HTERT RPE-1 (cell line): Measurements from ENCODE around the gene NTSR2.

Experiments
- in situ Hi-C: fragments of 300-500 bp; cut with MboI; formaldehyde crosslinking; loops from 4 replicates; pipeline ENCODE4 v1.14.3; 2020; ENCODE audit warnings: low sequenced_read_pairs

NTSR2 gene

DNA sequence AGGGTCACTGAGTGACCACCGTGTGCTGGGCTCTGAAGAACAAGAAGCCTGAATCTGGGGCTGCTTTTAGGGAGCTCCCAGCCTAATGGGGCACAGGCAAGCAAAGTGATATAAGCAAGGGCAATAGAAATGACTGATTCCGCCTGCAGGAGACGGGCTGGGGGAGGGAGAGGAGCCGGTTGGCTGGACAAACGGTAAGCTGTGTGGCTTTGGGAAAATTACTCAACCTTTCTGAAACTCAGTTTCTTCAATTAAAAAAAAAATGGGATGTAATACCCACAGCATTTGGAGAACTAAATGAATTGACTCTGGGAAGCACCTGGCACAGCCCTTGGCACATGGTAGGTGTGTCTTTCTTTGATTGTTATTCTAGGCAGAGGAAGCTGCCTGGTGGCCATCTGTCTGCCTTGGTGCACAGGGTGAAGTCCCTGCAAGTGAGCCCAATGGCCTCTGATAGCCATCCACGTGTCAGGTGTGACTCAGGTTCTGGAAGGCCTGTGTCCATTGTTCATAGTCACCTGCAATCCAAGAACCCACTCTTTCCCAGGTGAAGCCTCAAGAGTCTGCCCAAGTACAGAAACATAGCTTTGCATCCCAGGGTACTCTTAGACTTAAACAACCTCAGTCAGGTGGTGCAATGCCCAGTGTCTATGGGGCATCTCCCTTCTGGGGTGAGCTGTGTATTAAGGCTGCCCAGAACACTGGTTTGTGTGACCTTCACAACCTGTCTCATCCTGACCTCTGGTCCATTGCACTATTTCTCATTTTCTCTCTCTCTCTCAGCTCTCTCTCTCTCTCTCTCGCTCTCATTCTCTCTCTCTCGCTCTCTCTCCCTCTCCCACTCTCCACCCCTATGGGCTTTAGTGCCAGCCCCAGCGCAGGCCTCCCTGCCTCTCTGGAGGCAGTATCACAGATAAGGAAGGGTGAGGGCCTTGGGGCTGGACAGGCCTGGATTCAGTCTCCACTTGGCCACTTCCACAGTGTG, 30.0 kb upstream of the NTSR2 start:
- in situ Hi-C loops = no loop called here

DNA sequence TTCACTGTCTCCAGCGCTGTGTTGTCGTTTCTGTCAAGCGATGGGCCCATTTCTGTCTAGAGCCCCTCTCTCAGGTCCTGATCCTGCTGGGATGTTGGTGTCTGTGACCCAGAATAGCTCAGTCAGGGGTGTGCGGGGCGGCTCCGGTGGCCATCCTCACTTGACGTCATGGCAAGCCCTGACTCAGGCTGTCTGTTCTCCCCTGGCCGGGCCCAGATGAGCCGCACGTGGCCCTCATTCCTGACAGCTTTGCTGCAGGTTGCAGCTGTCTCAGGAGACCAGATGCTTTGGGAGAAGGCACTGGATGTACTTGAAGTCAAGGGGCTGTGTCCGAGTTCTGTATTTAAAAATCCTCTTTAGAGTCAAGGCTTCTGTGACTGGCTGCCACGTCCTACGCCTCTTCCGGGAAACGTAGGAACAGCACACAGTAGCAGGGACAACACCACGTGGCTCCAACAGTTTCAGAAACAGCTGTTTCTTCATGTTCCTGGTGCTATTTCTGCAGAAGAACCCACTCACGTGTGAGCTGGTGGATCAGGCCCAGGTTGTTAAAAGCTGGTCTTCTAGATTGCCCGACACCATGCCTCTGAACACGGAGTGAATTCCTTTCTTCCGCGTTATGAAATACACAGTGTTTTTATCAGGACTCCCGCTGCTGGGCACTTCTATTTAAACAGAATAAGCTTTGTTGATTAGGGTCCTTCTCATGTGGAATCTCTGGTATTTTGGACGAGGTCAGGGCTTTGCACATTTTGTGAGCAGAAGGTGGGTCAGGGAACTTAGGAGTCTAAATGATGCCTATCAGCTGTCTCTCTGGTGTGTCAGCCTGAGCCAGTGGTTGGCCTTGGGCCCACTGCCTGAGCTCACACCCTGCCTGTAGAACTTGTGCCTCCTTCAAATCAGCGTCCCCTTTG, 28.3 kb upstream of the NTSR2 start:
- in situ Hi-C loops = no loop called here

DNA sequence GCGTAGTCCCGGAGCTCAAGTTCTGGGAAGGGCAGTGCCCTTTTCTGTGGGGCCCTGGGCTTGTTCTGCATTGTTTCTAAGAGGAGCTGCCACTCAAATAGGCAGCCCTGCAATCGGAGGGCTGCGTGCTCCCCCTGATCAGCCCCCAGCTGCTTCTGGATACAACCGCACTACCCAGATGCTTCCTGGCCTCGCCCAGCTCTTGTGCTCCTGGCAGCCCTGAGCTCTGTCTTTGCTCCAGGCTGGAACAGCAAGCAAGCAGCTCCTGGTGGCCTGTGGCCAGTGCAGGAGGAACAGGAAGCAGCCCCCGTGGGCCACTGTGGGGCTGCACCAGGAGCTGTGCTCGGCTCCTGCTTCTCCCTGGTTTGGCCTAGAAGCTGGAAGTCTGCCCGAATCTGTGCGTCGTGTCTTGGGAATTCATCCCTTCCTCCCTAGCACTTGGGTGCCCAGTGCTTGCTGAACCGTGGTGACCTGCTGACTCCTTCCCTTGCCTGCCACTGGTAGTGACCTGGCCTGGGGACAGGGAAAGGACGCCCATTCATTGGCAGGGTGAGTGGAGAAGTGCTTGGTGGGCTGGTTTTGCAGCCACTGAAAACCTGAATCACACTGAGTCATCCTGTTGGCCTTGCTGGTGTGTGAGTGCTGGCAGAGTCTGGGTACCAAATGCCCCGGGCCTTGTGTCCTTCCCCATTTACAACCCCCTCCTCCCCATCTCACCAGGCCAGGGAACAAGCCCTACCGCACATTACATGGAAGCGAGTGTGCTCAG, 27.3 kb upstream of the NTSR2 start:
- in situ Hi-C loops = no loop called here

DNA sequence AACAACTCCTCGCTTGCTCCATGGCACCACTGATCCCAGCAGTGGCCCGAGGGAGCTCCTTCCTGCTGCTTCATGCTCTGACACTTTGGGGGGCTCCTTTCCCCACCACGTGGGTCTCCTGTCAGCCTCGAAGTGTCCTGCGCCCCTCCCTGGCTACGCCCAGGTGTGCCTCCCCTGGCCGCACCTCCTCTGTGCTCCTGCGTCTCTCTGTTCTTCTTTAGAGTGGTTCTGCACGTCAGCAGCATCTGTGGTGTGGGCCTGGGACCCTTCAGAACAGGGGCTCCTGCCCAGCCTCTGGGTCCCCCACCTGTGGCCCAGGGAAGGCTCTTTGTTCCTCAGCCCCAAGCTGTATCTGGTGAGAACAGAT, 26.7 kb upstream of the NTSR2 start:
- in situ Hi-C loops = no loop called here

DNA sequence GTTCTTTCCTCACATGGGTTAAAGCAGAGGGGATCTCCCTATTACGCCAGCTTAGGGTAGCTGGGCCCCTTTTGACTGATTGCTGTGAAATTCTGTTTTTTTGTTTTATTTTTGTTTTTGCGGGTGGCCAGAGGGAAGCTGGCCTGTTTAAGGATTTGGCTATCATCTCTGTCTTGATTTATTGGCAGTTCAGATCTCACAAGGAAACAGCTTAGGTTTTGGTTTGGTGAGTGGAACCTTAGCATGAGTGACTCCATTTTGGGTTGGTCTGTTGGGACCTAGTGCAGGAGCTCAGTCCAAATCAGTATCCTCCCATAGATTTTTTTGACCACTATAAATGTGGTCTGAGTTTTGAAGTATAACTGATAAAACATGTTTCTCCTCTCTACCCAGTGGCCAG, 25.6 kb upstream of the NTSR2 start:
- in situ Hi-C loops = no loop called here

DNA sequence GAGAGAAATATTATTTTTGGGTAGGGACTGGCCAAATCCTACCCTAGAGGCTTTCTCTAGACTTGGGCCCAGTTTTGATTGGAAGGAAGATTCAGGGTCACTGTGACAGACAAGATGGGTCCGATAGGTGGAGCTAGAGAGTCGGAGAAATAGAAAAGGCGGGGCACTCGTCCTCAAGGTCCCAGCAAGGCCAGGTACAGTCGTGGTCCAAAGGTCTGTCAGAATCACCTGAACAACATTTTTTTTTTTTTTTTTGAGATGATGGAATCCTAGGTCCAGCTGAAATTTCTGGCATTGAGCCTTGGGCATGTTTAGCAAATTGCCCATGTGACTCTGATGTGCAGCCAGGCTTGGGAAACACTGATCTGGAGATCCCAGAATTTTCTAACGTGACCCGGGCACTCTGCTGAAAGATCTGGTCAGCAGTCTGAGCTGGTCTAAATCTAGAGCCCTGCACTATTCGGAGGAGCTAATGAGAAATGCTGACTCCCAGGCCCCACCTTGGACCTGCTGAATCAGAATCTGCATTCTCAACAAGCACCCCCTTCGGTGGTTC, 23.0 kb upstream of the NTSR2 start:
- in situ Hi-C loops = no loop called here

DNA sequence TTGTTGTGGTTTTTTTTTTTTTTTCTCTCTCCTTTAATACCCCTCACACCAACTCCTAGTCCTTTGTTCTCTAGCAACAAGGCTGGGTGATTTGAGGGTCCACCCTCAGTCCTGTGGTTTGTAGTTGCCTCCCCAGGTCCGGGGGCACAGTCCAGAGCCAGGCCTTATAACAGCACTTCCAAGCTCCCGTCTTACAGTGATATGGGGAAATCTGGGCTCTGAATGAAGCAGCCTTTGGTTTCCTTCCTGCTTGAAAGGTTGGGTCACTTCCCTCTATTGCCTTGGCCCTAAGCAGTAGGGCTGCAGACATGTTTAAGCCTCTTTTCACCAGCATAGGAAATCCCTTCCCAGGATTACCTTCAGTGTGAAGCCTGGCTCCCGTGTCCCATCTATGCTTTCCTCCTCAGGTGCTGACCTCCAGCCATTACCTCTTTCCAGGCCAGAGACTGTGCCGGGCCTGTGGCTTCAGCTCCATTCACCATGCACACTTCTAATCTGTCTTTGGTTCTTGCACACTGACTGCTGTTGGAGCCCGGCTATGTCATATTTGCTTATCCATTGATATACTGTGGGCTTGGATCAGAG, 21.2 kb upstream of the NTSR2 start:
- in situ Hi-C loops = no loop called here

DNA sequence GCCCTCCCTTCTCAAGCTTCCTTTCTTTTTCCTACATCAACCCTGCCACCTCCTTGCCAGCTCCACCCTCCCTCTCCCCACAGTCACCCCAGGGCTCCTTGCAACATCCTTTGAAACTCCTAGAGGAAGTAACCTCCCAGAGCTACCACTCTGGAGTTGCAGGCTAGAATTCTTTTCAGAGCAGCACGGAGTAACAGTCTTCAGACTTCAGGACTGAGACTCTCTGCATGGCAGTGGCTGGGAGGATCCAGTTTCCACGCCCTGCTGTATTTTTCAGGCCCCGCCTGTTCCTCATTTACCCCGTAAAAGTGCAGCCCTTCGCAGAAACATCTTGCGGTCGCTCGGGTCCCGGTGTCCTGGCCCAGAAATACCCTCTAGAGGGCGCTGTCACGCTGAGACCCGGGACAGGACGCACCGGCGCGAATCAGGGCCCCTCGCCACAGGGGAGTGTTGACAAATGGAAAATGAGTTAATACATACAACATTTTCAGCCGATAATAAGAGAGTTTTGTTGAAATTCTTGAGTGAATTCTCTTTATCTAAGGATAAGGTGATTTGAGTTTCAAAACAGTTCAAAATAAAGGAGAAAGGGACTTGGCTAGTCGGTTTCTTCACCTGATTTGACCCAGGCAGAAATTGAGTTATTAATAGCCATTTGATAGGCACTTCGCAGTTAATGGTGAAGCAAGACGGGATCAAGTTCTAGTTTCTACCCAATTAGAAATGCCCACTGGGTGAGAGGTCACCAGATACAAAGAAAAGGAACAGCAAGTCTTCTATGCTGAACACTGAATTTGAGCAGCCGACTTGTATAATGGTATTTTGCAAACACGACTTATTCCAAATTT, 18.5 kb upstream of the NTSR2 start:
- in situ Hi-C loops = no loop called here

DNA sequence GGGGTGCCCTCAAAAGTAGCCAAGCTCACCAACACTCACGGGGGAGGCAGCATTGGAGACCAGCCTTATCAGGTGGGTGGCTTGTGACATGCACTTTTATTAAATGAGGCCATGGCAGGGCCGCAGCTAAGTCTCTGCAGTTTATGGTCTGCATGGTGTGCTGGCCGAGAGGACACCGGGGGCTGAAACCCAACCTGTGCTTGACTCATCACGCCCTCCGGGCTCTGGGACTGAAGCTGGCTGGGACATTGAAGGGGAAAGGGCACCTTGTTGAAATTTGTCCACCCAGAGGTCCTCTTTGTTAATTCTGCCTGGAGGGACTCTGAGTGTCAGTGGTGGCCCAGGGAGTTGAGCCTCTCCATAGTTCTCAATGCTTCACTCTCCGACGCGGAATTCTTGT, 17.7 kb upstream of the NTSR2 start:
- in situ Hi-C loops = no loop called here

DNA sequence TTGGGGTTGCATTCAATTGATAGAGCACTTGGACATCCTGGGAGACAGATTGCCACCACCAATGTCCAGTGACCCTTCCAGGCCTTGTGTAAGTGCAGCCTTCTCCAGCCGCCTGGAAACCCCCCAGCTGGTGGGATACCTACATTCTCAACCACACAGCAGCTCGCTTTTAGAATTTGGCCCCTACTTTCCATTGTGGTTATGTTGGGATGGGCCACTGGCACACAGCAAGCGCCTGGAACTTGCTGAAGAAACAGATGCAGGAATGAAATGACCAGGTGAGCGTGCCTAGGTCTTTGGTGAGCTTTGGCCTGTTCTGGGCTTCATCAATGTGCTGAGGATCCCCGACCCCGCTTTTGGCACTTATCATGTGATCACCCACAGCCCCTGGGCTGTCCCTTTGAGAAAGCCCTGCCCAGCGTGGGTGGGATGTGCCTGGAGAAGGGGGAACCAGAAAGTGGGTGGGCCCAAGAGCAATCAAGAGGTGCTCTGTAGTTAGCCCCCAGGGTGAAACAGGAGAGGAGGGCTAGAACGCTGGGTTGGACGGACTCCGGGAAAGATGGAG, 16.0 kb upstream of the NTSR2 start:
- in situ Hi-C loops = no loop called here

DNA sequence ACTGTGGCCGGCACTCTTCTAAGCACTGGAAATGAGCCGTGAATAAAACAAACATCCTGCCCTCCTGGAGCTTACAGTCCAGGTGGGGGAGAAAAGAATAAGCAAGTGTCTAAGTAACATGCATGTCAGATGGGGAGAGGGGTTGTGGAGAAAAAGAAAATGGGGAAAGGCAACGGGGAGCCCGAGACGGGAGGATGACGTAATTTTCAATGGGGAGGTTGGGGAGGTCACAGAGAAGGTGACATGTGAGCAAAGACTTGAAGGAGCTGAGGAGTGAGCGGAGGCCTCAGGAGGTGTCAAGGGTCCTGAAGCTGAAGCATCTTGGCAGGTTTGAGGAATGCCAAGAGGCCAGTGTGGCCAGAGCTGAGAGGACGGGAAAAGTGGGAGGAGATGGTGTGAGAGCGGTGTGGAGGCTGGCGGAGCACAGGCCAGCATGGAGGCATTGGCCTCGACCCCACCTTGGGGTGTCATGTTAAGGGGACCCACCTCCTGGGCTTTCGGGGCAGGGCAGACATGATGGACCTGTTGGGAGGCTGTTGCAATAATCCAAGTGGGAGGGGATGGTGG, 15.0 kb upstream of the NTSR2 start:
- in situ Hi-C loops = no loop called here

DNA sequence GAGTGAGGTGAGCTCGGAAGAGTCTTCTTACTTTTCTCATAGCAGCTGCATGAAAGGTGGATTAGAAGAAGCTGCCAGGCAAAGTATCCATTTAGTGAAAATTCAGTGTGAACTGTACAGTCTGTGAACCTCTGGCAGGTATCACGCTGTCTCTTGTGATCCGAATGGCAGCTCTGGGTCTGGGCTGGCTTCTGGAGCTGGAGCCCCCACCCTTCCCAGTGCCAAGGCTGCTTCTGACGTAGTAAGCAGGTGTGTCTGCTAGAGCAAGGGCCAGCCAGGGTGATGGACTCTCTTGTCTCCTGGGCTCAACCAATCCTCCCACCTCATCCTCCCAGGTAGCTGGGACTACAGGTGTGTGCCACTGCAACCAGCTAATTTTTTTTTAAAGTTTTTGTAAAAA, 14.0 kb upstream of the NTSR2 start:
- in situ Hi-C loops = no loop called here

DNA sequence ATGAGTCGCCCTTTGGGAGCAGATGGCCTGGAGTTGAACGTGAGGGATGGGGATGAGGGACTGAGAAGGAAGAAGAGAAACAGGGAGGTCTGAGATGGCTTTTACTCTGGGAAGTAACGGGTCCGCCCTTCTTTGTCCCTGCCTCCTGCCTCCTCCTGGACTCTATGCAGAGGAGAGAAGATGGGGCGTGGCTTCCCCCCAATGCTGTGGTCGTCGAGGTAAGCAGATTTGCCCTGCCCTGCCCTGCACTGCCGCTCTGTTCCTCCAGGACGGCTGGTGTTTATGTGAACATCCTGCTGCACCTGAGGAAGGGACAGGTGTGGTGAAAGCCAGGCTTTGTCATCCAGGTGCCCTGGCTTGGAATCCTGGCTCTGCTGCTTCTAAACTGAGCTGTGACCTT, 13.5 kb upstream of the NTSR2 start:
- in situ Hi-C loops = no loop called here

DNA sequence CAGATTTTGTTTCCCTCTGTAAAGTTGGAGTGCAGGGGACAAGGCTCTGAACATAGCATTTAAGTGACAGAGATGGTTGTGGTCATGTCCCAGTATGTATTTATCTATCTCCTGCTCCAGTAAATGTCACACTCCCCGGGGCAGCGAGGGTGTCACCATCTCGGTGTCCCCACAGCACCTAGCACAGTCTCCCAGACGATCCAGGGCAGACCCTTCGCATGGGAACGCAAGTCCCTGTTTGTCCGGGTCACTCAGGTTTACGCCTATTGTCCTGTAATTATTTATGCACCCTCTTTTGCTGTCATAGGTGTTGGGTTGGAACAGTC, 12.6 kb upstream of the NTSR2 start:
- in situ Hi-C loops = no loop called here

DNA sequence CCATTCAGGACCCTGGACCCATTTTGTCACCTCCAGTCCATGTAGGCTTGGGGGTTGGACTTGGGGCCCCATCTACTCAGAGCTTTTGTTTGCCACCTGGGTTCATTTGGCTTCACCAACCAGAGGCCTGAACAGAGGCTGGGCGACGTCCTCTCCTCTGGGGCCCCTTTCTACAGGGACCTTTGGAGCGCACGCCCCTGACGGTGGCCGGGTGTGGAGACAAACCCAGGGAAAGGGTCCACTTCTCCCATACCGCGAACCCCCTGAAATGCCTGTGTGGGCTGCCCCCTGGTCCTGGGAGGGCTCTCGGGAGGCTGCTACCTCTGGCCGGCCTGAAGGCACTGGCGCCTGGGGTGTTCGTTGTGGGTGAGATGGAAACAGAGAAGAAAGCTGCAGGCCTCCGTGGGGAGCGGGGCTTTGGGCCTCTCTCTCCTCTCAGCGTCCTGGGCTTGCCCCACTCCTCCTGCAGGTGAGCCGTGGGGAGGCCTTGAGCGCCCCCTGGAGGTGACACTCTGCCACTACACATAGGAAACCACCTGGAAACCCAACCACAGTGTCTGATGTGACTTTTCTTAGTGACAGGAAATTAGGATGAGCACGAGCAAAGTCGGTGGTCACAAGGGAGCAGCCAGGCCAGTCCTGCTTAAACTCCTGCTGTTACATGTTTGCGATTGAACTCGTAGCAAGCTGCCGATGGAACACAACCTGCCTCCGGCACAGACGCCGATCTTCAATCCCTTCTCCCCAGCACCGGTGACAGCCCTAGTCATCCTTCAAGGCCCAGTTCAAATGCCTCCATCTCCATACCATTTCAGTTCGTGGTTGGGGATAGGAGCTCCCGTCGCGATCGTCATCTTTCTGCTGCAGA, 12.0 kb upstream of the NTSR2 start:
- in situ Hi-C loops = no loop called here

DNA sequence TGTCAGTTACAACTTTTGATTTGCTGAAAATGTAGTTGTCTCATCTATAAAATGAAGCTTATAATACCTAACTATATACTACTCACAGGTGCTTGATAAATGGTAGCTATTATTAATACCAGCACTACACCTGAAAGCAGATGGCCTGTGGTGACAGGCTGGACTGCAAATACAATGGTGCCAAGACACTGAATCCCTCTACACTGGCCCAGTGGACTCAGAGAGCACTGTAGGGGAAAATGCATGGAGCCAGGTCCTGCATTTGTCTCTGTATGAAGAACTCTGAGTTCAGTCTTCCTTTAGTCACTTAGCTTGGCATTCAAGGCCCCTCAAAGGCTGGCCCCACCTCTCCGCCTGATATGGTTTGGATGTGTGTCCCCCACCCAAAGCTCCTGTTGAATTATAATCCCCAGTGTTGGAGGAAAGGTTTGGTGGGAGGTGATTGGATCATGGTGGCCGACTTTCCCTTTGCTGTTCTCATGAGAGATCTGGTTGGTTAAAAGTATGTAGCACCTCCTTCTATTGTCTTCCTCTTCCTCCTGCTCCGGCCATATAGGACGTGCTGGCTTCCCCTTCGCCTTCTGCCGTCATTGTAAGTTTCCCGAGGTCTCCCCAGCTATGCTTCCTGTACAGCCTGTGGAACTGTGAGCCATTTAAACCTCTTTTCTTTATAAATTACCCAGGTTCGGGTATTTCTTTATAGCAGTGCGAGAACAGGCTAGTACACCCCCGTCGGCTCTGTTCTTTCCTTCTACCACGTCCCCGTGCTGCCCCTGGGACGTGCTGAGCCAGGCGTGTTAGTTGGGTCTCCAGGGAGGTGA, 11.1 kb upstream of the NTSR2 start:
- in situ Hi-C loops = no loop called here

DNA sequence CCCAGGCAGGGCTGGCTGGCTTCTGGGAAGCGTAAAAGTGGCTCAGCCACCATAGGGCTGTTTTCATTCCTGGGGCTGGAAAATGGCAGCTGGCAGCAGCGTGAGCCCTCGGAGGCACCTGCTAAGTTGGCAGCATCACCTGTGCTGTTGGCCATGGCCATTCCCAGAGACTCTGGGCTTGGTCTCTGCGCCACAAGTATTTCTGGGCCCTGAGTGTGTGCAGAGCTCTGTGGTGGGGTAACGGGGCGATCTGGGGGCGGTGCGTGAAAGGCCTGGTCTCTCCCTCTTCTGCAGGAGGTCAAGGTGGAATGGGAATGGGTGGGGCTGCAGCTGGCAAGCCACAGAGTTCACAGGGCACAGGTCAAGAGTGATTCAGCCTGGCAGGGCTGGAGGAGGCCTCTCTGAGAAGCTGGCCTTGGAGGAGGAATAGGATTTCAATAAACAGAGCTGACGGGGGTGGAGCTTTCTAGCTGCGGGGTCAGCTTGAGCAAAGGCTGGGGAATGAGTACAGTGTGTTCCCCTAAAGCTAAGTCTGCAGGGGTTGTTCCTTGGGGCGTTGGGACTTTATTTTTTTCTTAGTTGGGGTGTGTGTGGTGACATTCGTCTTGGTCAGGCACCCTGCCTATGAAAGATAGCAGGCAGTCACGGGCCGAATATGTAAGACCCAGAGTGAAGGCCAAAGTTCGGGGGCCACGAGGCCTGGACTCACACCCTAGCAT, 10.3 kb upstream of the NTSR2 start:
- in situ Hi-C loops = no loop called here
